SU-DHL-6 (cell line): ENCODE results near the gene KRT36.

Experiments
- H2AFZ ChIP-seq: fragments of 200-600 bp; sonication (generic); 2 replicates; pipeline ENCODE4 v1.6.1; 2014; ENCODE audit warnings: low read depth, mild to moderate bottlenecking, moderate library complexity, mixed read lengths, antibody characterized with exemption, low read length; ENCODE audit not compliant: severe bottlenecking
- H3F3A ChIP-seq: fragments of 200-600 bp; shearing (Covaris generic); 2 replicates; pipeline ENCODE4 v1.6.0; 2016; ENCODE audit warnings: antibody characterized with exemption, mild to moderate bottlenecking; ENCODE audit not compliant: insufficient read depth
- H3K27ac ChIP-seq: fragments of 200-600 bp; sonication (generic); 2 replicates; pipeline ENCODE4 v1.5.1; 2016; ENCODE audit warnings: low read depth, mild to moderate bottlenecking, low read length, moderate library complexity, mixed read lengths
- H3K27me3 ChIP-seq: fragments of 200-600 bp; sonication (generic), shearing (Covaris generic); 2 replicates; pipeline ENCODE4 v1.6.0; 2014; ENCODE audit warnings: mild to moderate bottlenecking, low read length
- H3K36me3 ChIP-seq: fragments of 200-600 bp; sonication (generic); 2 replicates; pipeline ENCODE4 v1.6.1; 2014; ENCODE audit warnings: mild to moderate bottlenecking, low read length, mixed read lengths
- H3K4me2 ChIP-seq: fragments of 300-600, 200-600 bp; shearing (Covaris generic), sonication (generic); 2 replicates; pipeline ENCODE4 v1.6.0; 2014; ENCODE audit warnings: low read length, low read depth, mild to moderate bottlenecking; ENCODE audit not compliant: poor library complexity, severe bottlenecking
- H3K4me3 ChIP-seq: fragments of 200-600 bp; sonication (generic); 2 replicates; pipeline ENCODE4 v1.5.1; 2014; ENCODE audit warnings: antibody characterized with exemption, low read length, mild to moderate bottlenecking, mixed read lengths; ENCODE audit not compliant: insufficient read depth, poor library complexity, severe bottlenecking
- H3K79me2 ChIP-seq: fragments of 200-600 bp; sonication (generic); 2 replicates; pipeline ENCODE4 v1.6.1; 2014; ENCODE audit warnings: mild to moderate bottlenecking, low read length, moderate library complexity; ENCODE audit not compliant: insufficient read depth
- H3K9ac ChIP-seq: fragments of 200-600 bp; sonication (generic); 2 replicates; pipeline ENCODE4 v1.7.0; 2014; ENCODE audit warnings: mild to moderate bottlenecking, low read length
- H3K9me2 ChIP-seq: fragments of 200-600 bp; sonication (generic); replicated peaks from 2 replicates; pipeline ENCODE4 v1.6.1; 2014; ENCODE audit warnings: low read length; ENCODE audit not compliant: insufficient read depth
- H3K9me3 ChIP-seq: fragments of 200-600 bp; sonication (generic); 2 replicates; pipeline ENCODE4 v1.6.1; 2014; ENCODE audit warnings: low read length, mixed read lengths; ENCODE audit not compliant: insufficient read depth
- H4K20me1 ChIP-seq: fragments of 200-600 bp; sonication (generic); 2 replicates; pipeline ENCODE4 v1.6.1; 2014; ENCODE audit warnings: low read depth, mild to moderate bottlenecking, antibody characterized with exemption, low read length, moderate library complexity, mixed read lengths
- EZH2phosphoT487 ChIP-seq: fragments of 200-600 bp; sonication (generic), shearing (Covaris generic); conservative IDR thresholded peaks from 2 replicates; pipeline ENCODE4 v1.6.1; 2018; ENCODE audit warnings: mild to moderate bottlenecking, antibody characterized with exemption, low read length, moderate library complexity, mixed read lengths
- TF ChIP-seq, protein P1 (sequence below): fragments of 200-600 bp; sonication (generic); IDR thresholded peaks from one replicate; pipeline ENCODE4 v1.5.1; 2017; ENCODE audit warnings: antibody characterized with exemption, mild to moderate bottlenecking, low read length, moderate library complexity; ENCODE audit not compliant: insufficient read depth, poor library complexity, severe bottlenecking

Gene KRT36

DNA sequence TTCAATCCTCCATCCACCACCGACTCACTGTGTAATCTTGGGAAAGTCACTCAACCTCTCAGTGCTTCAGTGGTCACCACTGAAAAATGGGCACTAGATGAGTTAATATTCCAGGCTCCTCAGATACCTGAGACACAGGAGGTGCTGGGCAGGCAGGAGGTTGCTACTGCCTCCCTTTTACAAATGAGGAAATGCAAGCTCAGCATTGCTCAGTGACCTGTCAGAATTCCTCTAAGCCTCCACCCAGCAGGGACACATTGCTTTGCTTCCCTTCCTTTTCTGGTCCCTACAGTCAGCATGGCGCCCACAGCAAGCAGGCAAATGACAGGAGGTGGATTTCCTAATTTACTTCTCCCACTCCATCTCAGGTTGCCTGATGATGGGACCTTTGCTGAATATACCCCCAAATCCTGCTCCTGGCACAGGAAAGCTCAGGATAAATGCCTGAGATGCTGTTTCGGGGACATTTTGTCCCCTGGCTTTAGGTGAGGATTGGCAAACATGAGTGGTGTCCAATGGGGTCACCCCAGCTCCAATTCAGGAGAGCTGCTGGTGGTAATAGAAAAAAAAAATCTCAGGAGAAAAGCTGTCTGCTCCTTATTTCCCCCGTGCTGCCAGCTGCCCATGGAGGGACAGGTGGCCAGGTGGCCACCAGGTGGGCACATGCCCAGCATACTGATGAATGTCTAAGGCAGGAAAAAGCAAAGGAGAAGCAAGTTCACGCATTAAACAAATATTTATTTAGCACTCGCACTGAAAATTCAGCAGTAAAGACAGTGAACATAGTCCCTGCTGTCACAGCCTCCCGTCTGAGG lies 20.7 kb upstream of the KRT36 start:
- H3K27ac ChIP-seq: no peak overlapping the region
- no peaks in the 10 kb centered on the region for H3K79me2 ChIP-seq
- H3K4me3 ChIP-seq: no peak overlapping the region
- no peaks in the 10 kb centered on the region for H4K20me1 ChIP-seq
- no peaks in the 10 kb centered on the region for H3K27me3 ChIP-seq
- no peaks in the 10 kb centered on the region for H3K9me2 ChIP-seq
- no peak overlapping the region for H3K9ac ChIP-seq
- TF ChIP-seq EZH2phosphoT487: no peak
- TF ChIP-seq, protein P1, sequence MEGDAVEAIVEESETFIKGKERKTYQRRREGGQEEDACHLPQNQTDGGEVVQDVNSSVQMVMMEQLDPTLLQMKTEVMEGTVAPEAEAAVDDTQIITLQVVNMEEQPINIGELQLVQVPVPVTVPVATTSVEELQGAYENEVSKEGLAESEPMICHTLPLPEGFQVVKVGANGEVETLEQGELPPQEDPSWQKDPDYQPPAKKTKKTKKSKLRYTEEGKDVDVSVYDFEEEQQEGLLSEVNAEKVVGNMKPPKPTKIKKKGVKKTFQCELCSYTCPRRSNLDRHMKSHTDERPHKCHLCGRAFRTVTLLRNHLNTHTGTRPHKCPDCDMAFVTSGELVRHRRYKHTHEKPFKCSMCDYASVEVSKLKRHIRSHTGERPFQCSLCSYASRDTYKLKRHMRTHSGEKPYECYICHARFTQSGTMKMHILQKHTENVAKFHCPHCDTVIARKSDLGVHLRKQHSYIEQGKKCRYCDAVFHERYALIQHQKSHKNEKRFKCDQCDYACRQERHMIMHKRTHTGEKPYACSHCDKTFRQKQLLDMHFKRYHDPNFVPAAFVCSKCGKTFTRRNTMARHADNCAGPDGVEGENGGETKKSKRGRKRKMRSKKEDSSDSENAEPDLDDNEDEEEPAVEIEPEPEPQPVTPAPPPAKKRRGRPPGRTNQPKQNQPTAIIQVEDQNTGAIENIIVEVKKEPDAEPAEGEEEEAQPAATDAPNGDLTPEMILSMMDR: no peak
- H3K36me3 ChIP-seq: no peaks in the 10 kb centered on the region
- no peaks in the 10 kb centered on the region for H3K9me3 ChIP-seq
- H3K4me2 ChIP-seq: no peak overlapping the region
- no peaks in the 10 kb centered on the region for H3F3A ChIP-seq
- no peak overlapping the region for H2AFZ ChIP-seq

DNA sequence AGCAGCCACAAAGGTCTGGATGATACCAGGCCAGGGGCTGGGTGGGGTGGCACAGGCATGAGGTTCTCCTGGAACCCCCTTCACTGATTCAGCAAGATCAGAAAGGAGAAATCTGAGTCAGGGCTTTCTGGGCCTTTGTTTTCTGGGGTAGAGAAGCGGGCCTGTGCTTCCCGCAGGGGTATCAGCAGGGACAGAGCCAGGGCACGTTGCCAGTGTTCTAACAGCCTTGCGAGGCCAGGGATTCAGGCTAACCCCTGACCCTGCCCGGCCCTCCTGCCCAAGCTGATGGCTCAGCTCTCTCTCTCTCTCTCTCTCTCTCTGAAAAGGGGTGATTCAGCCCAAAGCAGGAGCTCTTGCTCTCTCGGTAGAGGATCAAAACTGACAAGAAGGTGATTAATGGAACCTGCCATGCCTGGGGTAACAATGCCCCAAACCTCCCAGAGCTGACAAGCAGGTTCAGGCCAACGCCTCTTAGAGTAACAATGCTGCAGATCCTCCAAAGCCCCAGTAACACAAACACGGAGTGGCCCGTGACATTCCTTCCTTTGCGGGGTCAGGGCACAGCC lies 17.7 kb upstream of the KRT36 start:
- Histone ChIP-seq H3F3A (no peaks in the 10 kb centered on the region), H4K20me1 (no peaks in the 10 kb centered on the region), H3K79me2 (no peaks in the 10 kb centered on the region), H3K9me3 (no peaks in the 10 kb centered on the region), H3K27ac (no peak overlapping the region), H3K9me2 (no peaks in the 10 kb centered on the region), H3K36me3 (no peaks in the 10 kb centered on the region), H3K4me2 (no peak overlapping the region), H3K4me3 (no peak overlapping the region), H3K9ac (no peak overlapping the region), H3K27me3 (no peaks in the 10 kb centered on the region), H2AFZ (no peak overlapping the region)
- TF ChIP-seq, protein P1: no peak
- TF ChIP-seq EZH2phosphoT487: no peak

DNA sequence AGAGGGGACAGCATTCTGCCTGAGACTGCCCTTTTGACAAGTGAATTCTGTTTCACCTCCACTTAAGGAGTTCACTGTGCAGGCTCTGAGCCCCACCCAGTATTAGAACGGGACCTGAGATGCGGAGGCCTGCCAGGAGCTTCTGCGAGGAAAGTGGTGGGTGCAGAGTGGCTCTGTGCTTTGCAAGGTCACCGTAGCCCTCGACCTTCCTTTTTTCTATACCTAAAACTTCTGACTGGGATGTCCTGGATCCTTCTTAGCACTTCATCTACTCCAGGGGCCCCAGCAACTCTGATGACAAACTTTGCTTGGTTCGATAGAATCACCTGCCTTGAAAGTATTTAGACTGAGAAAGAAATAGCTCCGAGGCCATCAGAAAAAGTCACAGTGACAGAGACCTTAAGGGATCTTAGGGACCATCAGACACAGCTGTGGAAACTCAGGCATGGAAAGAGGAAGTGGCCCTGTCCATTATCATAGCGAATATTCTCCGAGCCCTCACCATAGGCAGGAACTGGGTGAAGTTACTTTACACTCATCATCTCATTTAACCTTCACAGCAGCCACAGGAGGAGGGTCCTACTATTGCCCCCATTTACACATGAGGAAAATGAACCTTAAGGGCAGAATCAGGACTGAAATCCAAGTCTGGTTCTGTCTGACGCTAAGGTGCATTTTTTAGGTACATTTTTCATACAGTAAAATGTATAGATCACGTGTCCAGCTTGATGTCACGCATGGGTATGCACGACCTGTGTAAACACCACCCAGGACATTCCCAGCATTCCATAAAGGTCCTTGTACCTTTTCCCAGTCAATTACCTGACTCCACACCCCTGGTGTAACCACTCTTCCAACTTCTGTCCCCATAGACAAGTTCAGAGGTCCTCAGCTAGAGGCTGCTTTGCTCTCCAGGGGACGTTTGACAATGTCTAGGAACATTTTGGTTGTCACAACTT lies 16.4 kb upstream of the KRT36 start:
- Histone ChIP-seq H3K9ac (no peak overlapping the region), H3K9me2 (no peaks in the 10 kb centered on the region), H3K4me3 (no peak overlapping the region), H4K20me1 (no peaks in the 10 kb centered on the region), H3K27ac (no peak overlapping the region), H2AFZ (no peak overlapping the region), H3K79me2 (no peaks in the 10 kb centered on the region), H3K9me3 (no peaks in the 10 kb centered on the region), H3K4me2 (no peak overlapping the region), H3K27me3 (no peaks in the 10 kb centered on the region), H3K36me3 (no peaks in the 10 kb centered on the region), H3F3A (no peaks in the 10 kb centered on the region)
- no peak for TF ChIP-seq EZH2phosphoT487
- TF ChIP-seq, protein P1: no peak
